Naive B cell (primary cell): Measurements from ENCODE around the gene MITF. TPM values are rescaled to one million over a fixed set of nuclear protein-coding genes. Genes with fewer than 3 reads are reported as not detected.

ENCODE experiments used
- ATAC-seq, 2 donors: fragments of 150-1000 bp; cut with Tn5 transposase; 2 replicates each; pipeline ENCODE4 v1.10.0; 2021; ENCODE audit warnings: low read depth in 2 of 2, mild to moderate bottlenecking in 2 of 2, moderate library complexity in 2 of 2
- DNase-seq: peaks from one replicate; pipeline ENCODE4 v3.0.0; 2022
- H3K27ac Mint-ChIP-seq, 6 donors: one replicate each; pipeline ENCODE4 v1.8.0; 2020 to 2022; ENCODE audit warnings: mild to moderate bottlenecking in 6 of 6, mixed read lengths in 6 of 6, moderate library complexity in 5 of 6, inconsistent platforms in 2 of 6
- H3K27me3 Mint-ChIP-seq, 3 donors: one replicate each; pipeline ENCODE4 v1.8.0; 2021 to 2022; ENCODE audit warnings: mixed read lengths in 3 of 3, mild to moderate bottlenecking in 1 of 3
- H3K36me3 Mint-ChIP-seq, 2 donors: one replicate each; pipeline ENCODE4 v1.8.0; 2020 to 2022; ENCODE audit warnings: mixed read lengths in 2 of 2, inconsistent platforms in 1 of 2, mild to moderate bottlenecking in 1 of 2
- H3K4me1 Mint-ChIP-seq, 3 donors: one replicate each; pipeline ENCODE4 v1.8.0; 2020 to 2022; ENCODE audit warnings: mixed read lengths in 3 of 3, inconsistent platforms in 1 of 3, mild to moderate bottlenecking in 1 of 3, moderate library complexity in 1 of 3
- H3K4me3 Mint-ChIP-seq, 8 donors: one replicate each; pipeline ENCODE4 v1.8.0; 2020 to 2022; ENCODE audit warnings: mild to moderate bottlenecking in 8 of 8, mixed read lengths in 8 of 8, moderate library complexity in 8 of 8, inconsistent platforms in 2 of 8
- H3K9me3 Mint-ChIP-seq, 7 donors: one replicate each; pipeline ENCODE4 v1.8.0; 2020 to 2022; ENCODE audit warnings: mixed read lengths in 7 of 7, mild to moderate bottlenecking in 5 of 7, inconsistent platforms in 2 of 7, moderate library complexity in 1 of 7
- polyA plus RNA-seq, 6 donors: library from polyadenylated mRNA; unstranded; fragments of 300-500 nt; fragmentation: Illumina TruSeq; gene quantifications; one replicate each; pipeline ENCODE4 v1.2.3, GENCODE V29; 2021; ENCODE audit warnings: low read depth in 6 of 6

Gene MITF, protein sequence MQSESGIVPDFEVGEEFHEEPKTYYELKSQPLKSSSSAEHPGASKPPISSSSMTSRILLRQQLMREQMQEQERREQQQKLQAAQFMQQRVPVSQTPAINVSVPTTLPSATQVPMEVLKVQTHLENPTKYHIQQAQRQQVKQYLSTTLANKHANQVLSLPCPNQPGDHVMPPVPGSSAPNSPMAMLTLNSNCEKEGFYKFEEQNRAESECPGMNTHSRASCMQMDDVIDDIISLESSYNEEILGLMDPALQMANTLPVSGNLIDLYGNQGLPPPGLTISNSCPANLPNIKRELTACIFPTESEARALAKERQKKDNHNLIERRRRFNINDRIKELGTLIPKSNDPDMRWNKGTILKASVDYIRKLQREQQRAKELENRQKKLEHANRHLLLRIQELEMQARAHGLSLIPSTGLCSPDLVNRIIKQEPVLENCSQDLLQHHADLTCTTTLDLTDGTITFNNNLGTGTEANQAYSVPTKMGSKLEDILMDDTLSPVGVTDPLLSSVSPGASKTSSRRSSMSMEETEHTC
- under 1 TPM in 3 of 6 donors, not detected in 3; 0.26 to 0.90 (median 0.32) TPM for polyA plus RNA-seq

DNA sequence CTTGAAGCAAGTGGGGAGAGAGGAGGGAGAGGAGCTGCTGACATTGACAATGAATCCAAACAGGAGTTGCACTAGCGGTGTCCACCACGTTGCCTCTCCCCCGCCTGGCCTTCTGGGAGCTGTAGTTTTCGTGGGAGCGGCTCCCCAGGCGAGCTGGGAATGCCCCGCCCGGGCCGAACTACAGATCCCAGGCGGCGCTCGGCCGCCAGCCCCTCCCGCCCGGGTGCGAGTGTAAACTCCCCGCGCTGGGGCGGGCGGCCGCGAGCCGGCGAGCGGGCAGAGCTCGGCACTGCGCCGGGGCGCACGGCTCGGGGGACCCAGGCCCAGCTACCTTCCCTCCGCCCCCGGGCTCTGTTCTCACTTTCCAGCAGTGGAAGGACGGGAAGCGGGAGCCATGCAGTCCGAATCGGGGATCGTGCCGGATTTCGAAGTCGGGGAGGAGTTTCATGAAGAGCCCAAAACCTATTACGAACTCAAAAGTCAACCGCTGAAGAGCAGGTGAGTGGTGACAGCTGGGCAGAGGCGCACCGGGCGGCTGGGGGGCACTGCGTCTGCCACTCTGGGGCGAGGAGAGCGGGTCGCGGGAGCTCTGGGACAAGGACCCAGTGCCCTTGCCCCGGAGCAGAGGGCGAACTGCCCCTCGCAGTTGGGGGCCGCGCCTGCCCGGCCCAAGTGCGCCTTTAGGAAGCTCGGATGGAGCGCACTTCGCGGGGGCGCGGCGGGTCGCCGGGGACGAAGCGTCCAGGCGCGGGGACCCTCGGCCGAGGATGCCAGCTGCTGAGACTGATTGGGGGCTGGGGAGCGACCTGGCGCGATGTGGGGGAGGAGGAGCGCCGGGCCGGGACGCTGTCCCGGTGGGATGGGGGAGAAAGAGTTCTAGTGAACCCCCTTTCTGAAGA, at the start of gene MITF:
Gene MITF, plus strand, starts transcription at position 261 of the 899 bp plus-strand sequence. Its CDS starts 134 bp downstream, at position 395.
- Mint-ChIP-seq H3K4me3 (peak within 1 kb of the TSS; percentile 33 to 76 (median 56)), H3K9me3 (peaks cover 0 to 4% (median 0%) of the 10 kb centered on the region in 7 donors), H3K4me1 (peaks cover 7 to 22% (median 11%) of the 10 kb centered on the region in 3 donors), H3K27ac (no peak within 1 kb of the TSS), H3K36me3 (peaks cover 0 to 8% of the 10 kb centered on the region in 2 donors), H3K27me3 (peaks cover 60 to 73% (median 64%) of the 10 kb centered on the region in 3 donors)
- ATAC-seq, result no peak
- no peak for DNase-seq

DNA sequence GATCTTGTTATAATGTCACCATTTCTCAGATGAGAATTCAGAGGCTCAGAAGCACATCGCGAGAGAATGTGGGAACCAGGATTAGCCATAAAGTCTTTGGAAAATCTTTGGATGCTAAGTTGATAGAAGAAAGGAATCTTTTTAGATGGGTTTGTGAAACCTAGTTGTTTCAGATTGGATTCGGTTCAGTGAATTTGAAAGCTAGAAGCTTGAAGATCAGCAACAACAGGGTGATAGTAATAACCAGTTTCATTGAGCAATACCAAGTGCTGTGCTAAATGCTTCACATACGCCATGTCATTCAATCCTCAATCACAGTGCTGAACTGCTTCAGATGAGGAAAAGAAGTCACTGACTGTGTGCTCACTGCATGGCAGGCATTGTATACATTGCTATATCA, 47.4 kb upstream of the MITF start:
- no peak overlapping the region for H3K4me3 Mint-ChIP-seq
- ATAC-seq (no peak), DNase-seq (no peak)
- H3K27ac Mint-ChIP-seq, result no peak overlapping the region
- peaks cover 0 to 2% (median 0%) of the 10 kb centered on the region in 7 donors for H3K9me3 Mint-ChIP-seq
- no peaks in the 10 kb centered on the region for H3K36me3 Mint-ChIP-seq
- peaks cover 0 to 10% (median 5%) of the 10 kb centered on the region in 3 donors for H3K27me3 Mint-ChIP-seq
- no peaks in the 10 kb centered on the region for H3K4me1 Mint-ChIP-seq

DNA sequence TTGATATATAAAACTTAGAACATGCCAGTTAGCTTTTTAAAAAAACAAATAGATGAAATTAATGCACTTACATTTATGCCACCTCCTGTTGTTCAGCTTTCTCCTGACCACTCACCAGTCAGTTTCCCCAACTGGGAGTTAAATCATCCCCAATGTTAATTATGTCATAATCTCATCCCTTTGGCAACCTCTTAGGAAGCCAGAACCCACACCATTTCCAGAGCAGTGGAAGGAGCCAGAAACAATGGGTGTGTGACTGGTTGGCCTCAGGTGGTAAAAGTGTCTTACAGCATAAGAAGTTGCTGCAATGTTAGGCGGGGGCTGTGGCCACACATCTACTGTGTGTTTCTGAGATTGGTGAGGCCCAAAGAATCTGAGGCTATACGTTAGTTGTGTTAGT, 46.5 kb upstream of the MITF start:
- H3K27ac Mint-ChIP-seq, result no peak overlapping the region
- H3K9me3 Mint-ChIP-seq, result peaks cover 0 to 2% (median 0%) of the 10 kb centered on the region in 7 donors
- no peaks in the 10 kb centered on the region for H3K4me1 Mint-ChIP-seq

DNA sequence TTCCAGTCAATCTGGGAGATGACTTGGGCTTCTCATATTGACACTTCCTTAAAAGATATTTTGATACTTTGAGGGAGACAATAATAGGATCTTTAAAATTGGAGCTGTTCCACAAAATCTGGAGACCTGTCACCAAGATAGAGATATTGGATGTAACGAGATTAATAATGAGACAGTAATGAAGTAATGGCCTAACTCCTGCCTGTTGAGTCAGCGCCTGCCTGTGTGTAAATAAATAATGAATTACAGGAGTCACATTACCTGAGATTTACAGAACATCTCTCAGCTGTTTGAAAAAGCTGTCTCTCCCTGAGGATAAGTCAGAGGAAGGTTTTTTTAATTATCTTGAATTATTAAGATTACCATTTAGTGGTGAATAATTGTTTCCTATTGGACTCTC, 43.8 kb upstream of the MITF start:
- Mint-ChIP-seq H3K27ac (no peak overlapping the region), H3K36me3 (no peaks in the 10 kb centered on the region), H3K9me3 (peaks cover 0 to 10% (median 2%) of the 10 kb centered on the region in 7 donors), H3K4me3 (no peak overlapping the region), H3K4me1 (no peaks in the 10 kb centered on the region), H3K27me3 (peaks cover 0 to 16% (median 9%) of the 10 kb centered on the region in 3 donors)
- ATAC-seq, result no peak
- DNase-seq, result no peak

More for the DNA sequence above, 46.5 kb upstream of the MITF start:
- Mint-ChIP-seq H3K36me3 (no peaks in the 10 kb centered on the region), H3K4me3 (no peak overlapping the region), H3K27me3 (peaks cover 0 to 10% (median 5%) of the 10 kb centered on the region in 3 donors)
- DNase-seq (no peak), ATAC-seq (no peak)

DNA sequence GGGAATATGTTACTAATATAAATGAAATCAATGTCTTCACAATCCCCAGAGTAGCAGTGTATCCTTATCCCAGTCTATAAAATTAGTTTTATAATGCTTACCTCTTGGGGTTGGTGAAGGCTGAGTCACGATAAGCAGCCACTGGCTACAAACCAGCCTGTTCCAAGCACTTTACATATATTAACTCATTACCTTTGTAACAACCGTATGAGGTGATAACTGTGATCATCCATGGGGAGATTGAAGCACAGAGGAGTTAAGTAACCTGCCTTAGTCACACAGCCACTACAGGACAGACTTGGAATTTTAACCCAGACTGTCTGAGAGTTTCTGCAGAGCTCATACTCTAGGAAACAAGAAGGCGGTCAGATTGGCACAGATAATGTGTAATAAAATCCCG, 43.3 kb upstream of the MITF start:
- ATAC-seq (no peak), DNase-seq (no peak)
- H3K9me3 Mint-ChIP-seq, result peaks cover 2 to 15% (median 6%) of the 10 kb centered on the region in 7 donors
- no peaks in the 10 kb centered on the region for H3K36me3 Mint-ChIP-seq
- peaks cover 0 to 16% (median 9%) of the 10 kb centered on the region in 3 donors for H3K27me3 Mint-ChIP-seq
- H3K4me1 Mint-ChIP-seq, result no peaks in the 10 kb centered on the region
- no peak overlapping the region for H3K27ac Mint-ChIP-seq
- no peak overlapping the region for H3K4me3 Mint-ChIP-seq

DNA sequence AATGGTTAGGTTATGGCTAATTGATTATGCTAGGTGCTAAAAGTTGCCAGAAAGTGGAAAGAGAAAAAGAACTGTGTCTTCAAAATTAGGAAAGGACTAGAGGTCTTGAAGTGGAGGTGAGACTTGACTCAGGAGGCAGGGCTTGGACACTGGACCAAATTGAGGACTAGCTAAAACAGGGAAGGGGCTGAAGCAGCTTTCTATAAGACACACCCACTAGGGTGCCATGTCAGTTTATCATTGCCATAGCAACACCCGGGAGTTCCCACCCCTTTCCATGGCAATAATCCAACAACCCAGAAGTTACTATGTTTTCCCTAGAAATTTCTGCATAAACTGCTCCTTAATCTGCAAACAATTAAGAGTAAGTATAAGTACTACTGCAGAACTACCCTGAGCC, 42.9 kb upstream of the MITF start:
- Mint-ChIP-seq H3K4me1 (no peaks in the 10 kb centered on the region), H3K27me3 (peaks cover 0 to 16% (median 9%) of the 10 kb centered on the region in 3 donors), H3K4me3 (no peak overlapping the region), H3K36me3 (no peaks in the 10 kb centered on the region), H3K9me3 (peaks cover 2 to 19% (median 9%) of the 10 kb centered on the region in 7 donors), H3K27ac (no peak overlapping the region)
- DNase-seq, result no peak
- ATAC-seq, result no peak

DNA sequence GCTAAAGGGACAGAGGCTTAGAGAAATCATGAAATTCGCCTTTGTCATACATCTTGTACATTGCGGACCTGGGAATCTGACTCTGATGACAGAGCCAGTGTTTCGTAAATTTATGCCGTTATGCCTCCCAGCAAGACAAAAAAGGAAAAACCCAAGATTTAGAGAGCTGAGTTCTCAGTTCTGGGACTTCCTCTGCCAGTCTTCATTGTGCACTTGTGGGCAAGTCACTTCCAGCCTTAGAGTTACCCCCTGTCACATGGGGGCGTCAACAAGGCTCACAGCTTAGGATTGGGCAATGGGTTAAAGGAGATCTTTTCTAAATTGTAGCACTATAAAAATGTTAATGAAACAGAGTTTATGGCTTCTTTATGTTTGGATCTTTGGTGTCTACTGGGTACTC, 41.9 kb upstream of the MITF start:
- DNase-seq (no peak), ATAC-seq (no peak)
- peaks cover 2 to 25% (median 13%) of the 10 kb centered on the region in 7 donors for H3K9me3 Mint-ChIP-seq
- H3K4me3 Mint-ChIP-seq, result no peak overlapping the region
- H3K36me3 Mint-ChIP-seq, result no peaks in the 10 kb centered on the region
- H3K4me1 Mint-ChIP-seq, result no peaks in the 10 kb centered on the region
- H3K27me3 Mint-ChIP-seq, result peaks cover 0 to 16% (median 9%) of the 10 kb centered on the region in 3 donors
- H3K27ac Mint-ChIP-seq, result no peak overlapping the region

DNA sequence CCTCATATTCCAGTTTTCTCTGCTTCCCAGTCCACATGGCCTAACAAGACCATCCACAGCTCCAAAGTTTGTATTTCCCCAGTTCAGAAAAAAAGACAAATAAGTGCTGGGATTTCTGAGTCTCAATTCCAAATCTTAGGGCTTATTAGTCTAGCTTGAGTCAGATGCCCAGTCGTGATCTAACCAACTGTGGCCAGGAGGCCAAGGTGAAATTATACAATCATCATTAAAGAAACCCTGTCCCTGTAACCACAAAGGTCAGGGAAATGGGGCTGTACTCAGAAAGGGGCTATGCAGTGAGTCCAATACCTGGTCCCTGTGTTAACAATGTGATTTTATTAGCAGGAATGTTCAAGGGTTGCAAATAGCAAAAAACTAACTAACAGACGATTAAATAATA, 40.5 kb upstream of the MITF start:
- no peak for ATAC-seq
- Mint-ChIP-seq H3K9me3 (peaks cover 4 to 25% (median 14%) of the 10 kb centered on the region in 7 donors), H3K27ac (no peak overlapping the region), H3K4me3 (no peak overlapping the region), H3K4me1 (no peaks in the 10 kb centered on the region), H3K27me3 (peaks cover 0 to 16% (median 9%) of the 10 kb centered on the region in 3 donors), H3K36me3 (no peaks in the 10 kb centered on the region)
- no peak for DNase-seq

DNA sequence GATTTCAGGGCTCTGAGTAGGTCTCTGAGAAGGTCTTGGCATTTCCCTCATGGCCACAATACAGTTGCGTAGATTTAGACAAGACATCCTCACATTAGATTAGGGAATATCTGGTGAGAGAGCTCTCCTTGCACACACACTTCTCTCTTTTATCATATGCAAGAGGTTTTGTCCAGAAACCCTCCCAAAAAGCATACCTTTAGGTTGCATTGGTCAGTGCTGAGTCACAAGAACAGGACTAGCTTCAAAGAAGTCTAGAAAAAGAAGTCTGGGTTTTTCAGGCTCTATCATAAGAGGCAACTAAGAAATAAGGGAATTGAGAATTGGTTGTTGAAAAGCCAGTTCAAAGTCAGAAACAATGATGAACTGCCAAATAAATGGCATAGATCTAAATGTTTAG, 40.1 kb upstream of the MITF start:
- no peak overlapping the region for H3K27ac Mint-ChIP-seq
- no peak overlapping the region for H3K4me3 Mint-ChIP-seq
- H3K9me3 Mint-ChIP-seq, result peaks cover 4 to 25% (median 14%) of the 10 kb centered on the region in 7 donors
- peaks cover 0 to 16% (median 9%) of the 10 kb centered on the region in 3 donors for H3K27me3 Mint-ChIP-seq
- no peak for DNase-seq
- no peak for ATAC-seq
- H3K4me1 Mint-ChIP-seq, result no peaks in the 10 kb centered on the region
- H3K36me3 Mint-ChIP-seq, result no peaks in the 10 kb centered on the region

DNA sequence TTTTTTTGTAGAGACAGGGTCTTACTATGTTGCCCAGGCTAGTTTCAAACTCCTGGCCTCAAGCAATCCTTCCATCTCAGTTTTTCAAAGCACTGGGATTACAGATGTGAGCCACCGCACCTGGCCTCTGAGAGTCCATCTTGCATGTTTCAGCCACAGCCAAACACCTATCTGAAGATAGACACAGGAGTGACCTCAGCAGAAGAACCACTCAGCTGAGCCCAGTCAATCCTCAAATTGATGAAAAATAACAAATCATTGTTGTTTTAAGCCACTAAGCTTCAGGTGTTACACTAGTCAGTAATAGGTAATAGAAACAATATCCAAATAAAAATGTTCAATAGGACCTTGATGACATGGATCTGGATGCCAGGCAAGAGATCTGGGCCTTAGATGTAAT, 38.3 kb upstream of the MITF start:
- no peak overlapping the region for H3K27ac Mint-ChIP-seq
- no peak for ATAC-seq

DNA sequence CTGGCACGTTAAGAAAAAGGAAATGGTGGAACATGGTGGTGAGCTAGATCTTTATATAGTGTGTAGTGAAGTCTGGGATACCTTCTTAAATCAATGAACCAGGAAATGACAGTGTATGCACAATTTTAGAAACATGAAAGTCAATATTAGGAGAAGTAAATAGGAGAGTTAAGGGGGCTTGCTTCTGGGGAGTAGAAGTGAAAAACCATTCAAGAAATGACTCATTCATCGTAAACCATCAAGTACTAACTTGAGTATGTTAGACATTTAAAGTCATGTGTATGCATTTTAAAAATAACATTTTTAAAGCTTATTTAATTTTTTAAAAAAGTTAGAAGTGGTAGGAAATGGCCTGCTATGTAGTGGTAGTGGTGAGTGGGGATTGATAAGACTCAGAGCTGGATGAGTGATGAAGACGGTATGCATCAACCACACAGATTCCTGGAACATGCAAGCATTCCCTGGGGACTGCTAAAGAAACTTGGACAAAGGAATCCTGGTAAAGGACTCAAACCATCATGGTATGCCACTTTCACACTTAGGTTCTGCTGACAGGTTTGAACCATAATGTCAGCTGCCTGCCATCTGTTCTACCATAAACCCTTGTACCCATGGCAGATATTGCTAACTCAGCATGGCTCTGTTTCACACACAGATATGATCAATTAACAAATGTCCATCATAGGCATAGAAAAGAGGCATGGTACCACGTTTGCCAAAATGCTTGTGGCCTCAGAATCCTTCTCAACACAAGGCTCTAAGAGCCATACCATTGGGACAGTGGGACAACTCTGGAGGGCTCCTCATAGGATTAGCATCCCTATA, 28.9 kb upstream of the MITF start:
- no peak for ATAC-seq
- DNase-seq, result no peak
- peaks cover 0 to under 1% (median 0%) of the 10 kb centered on the region in 3 donors for H3K4me1 Mint-ChIP-seq
- no peak overlapping the region for H3K4me3 Mint-ChIP-seq
- peaks cover 0 to 8% (median 6%) of the 10 kb centered on the region in 3 donors for H3K27me3 Mint-ChIP-seq
- H3K36me3 Mint-ChIP-seq, result no peaks in the 10 kb centered on the region
- peaks cover 0 to 12% (median 0%) of the 10 kb centered on the region in 7 donors for H3K9me3 Mint-ChIP-seq
- no peak overlapping the region for H3K27ac Mint-ChIP-seq

More for the DNA sequence above, 38.3 kb upstream of the MITF start:
- Mint-ChIP-seq H3K4me3 (no peak overlapping the region), H3K27me3 (peaks cover 0 to 10% (median 9%) of the 10 kb centered on the region in 3 donors), H3K9me3 (peaks cover 4 to 25% (median 14%) of the 10 kb centered on the region in 7 donors), H3K4me1 (no peaks in the 10 kb centered on the region), H3K36me3 (no peaks in the 10 kb centered on the region)
- no peak for DNase-seq

DNA sequence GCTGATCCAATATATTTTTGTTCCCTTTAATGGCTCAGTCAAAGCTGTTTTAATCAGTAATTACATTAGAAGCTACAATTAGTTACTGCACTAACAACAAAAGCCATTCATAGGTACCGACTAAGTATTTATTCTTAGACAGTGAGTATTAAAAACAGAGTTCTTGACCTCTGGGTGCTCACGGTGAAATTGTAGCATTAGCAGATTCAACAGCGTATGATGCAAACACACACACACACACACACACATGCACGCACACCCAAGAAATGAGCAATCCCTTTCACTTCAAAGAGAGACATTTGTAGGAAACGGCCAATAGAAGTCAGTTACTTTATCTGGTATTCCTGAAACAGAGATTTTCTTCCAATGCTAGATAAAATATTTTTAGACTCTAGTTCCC, 27.0 kb upstream of the MITF start:
- no peak overlapping the region for H3K4me3 Mint-ChIP-seq
- ATAC-seq (no peak), DNase-seq (no peak)
- H3K36me3 Mint-ChIP-seq, result no peaks in the 10 kb centered on the region
- H3K27me3 Mint-ChIP-seq, result peaks cover 0 to 6% (median 4%) of the 10 kb centered on the region in 3 donors
- no peak overlapping the region for H3K27ac Mint-ChIP-seq
- peaks cover 0 to 2% (median 0%) of the 10 kb centered on the region in 3 donors for H3K4me1 Mint-ChIP-seq
- peaks cover 0 to 10% (median 0%) of the 10 kb centered on the region in 7 donors for H3K9me3 Mint-ChIP-seq
